GM21723 (cell line): ENCODE measurements around the gene MESP1.
A peak's percentile ranks its signal among the peaks of the same experiment; 100 is the strongest.
"Not testable (repeated sequence)": the region's sequence is repeated elsewhere in the genome, so short reads cannot be mapped to it uniquely, and the experiment has no call there.

ENCODE experiments used
- ATAC-seq: cut with Tn5 transposase; IDR thresholded peaks from one replicate; pipeline ENCODE4 v1.9.1; 2021; ENCODE audit warnings: mild to moderate bottlenecking, moderate library complexity; ENCODE audit not compliant: unreplicated experiment

The MESP1 gene, protein sequence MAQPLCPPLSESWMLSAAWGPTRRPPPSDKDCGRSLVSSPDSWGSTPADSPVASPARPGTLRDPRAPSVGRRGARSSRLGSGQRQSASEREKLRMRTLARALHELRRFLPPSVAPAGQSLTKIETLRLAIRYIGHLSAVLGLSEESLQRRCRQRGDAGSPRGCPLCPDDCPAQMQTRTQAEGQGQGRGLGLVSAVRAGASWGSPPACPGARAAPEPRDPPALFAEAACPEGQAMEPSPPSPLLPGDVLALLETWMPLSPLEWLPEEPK

DNA sequence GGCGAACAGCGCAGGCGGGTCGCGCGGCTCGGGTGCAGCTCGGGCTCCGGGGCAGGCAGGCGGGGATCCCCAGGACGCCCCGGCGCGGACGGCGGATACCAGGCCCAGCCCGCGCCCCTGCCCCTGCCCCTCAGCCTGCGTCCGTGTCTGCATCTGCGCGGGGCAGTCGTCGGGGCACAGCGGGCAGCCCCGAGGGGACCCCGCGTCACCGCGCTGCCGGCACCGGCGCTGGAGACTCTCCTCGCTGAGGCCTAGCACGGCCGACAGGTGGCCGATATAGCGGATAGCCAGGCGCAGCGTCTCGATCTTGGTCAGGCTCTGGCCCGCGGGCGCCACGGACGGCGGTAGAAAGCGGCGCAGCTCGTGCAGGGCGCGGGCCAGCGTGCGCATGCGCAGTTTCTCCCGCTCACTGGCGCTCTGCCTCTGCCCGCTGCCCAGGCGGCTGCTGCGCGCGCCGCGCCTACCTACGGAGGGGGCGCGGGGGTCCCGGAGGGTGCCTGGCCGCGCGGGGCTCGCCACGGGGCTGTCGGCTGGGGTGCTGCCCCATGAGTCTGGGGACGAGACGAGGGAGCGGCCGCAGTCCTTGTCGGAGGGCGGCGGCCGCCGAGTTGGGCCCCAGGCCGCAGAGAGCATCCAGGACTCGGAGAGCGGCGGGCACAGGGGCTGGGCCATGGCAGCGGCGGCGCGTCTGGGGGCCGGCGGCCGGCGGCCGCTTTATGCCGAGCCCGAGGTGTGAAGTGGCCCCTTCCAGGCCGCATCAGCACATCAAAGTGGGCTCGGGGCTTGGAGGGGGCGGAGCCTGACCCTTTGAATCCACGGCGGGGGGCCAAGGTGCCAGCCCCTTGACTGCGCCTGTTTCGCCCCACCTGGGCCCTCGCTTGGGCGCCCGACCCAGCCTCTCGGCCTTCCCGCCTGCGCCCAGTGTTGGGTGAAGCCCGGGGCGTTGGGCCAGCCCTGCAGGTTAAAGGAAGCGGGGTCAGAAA is at the start of gene MESP1:
TSS of gene MESP1 (minus strand) at position 690 of the 983 bp plus-strand sequence. CDS start at position 672, 18 bp downstream.
- peak; percentile 93 for ATAC-seq

DNA sequence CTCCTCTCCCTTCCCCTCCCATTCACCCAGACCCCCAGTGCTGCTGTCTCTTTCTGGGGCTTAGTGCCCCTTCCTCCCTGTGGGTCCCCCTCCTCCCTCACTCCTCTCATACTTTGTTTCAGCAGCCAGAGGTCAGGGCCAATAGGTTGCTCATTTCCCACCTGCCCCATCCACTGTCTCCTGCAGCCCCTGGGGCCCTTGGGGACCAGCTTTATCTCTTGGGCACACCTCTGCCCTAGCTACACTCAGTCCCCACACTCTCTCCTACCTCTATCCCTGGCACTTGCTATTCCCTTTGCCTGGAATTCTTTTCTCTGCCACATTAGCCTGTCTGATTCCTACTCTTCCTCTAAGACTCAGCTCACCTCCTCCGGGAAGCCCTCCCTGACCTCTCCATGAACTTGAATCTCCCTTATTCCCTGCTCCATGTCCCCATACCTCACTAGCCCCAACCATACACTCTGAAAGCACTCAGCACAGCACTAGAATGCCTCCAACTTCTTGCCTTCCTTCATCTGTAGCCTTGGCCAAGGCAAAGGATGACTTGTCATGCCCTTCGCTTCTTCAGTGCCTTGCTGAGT is 49.0 kb upstream of the MESP1 start:
- no peak for ATAC-seq

DNA sequence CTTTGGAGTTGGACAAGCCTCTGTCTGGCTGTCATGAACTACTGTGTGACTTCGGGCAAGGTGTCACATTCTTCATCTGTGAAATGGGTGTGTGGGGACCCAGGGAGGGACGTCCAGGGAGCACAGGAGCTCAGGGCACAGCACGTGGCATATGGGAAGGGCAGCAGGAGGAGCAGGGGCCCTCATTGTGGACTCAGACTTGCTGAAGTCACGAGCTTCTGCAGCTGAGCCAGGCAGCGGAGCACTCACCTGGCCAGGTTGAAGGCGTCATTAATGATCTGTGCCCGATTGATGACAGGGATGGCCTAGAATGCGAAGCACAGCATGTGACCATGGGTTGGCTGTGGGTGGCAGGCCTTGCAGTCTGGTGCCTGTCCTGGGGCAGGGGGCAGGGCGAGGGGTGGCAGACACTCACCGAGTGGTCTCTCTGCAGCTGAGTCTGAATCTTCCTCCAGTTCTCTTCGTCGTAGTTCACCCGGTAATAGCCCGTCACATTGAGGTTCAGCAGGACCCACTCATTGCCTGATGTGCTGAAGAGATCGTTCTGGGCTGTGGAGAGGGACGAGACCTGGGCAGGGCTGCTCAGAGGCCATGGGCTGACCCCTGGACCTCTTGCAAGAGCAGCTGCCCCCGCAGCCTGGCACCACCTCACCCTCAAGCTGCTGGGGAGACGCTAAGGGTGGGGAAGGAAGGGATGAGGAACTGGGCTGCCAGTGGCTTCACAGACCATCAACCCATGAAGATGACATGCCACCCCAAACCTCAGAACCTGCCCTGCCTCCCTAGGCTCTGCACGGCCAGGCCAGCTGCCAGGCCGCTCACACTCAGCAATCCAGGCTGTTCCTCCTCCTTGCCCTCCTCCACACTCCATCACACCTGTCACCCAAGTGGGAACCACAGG is 48.2 kb upstream of the MESP1 start:
- ATAC-seq, result no peak

DNA sequence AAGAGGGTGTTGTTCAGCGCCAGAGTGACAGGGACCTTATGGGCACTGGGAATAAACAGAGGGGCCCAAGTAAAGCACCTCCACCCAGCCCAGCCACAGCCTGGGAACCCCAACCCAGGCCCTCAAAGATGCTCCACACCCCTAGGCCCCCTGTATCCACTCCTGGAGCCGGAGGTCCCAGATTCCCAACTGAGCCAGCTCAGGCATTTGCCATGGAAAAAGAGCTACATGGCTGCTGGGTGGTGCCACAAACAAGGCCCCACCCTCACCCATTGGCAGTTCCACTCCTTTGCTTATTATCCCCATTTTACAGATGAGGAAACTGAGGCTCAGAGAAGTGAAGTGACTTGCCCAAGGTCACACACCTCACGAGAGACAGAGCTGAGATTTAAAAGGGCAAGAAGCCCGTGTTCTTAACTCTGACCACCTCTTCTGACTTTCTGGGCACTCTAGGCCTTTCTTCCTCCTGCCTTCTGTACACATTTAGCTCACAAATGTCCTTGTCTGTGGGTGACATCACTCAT is 46.7 kb upstream of the MESP1 start:
- ATAC-seq, result no peak

DNA sequence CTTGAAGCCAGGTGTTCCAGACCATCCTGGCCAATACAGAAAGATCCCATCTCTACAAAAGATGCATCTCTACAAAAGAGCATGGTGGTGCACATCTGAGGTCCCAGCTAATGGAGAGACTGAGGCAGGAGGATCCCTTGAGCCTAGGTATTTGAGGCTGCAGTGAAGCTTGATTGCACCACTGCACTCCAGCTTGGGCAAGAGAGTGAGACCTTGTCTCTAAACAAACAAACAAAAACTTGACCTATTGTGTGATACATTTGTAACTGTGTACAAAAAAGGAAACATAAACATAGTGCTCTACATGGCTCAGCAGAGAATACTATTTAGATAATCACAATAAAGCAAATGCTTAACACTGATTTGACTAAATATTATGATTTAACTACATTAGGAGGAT is 44.9 kb upstream of the MESP1 start:
- no peak for ATAC-seq

DNA sequence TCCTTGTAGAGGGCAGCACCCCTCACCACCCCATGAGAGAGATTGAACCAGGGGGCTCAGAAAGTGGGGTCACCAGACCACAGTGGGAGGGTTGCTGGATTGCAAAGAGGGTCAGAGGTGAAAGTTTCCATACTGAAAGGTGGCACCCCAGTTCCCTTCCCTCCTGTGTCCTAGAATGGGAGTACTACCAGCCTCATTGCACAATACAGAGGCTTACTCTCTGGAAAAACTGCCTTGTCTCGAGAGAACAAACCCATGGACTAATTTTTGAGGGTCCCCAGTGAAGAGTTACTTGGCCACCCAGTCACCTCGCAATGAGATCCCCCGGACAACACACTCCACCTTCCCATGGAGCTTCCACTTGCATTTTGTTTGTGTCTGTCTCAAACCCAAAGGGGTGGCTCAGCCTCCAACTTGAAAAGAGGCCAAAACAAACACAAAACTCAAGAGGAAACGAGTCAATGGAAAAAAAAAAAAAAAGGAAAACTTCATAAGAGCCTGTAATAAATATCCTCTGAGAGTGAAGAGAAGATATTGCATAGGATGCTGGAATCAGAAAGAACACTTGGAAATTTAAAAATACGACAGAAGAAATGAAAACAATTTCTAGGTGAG is 43.7 kb upstream of the MESP1 start:
- no peak for ATAC-seq

DNA sequence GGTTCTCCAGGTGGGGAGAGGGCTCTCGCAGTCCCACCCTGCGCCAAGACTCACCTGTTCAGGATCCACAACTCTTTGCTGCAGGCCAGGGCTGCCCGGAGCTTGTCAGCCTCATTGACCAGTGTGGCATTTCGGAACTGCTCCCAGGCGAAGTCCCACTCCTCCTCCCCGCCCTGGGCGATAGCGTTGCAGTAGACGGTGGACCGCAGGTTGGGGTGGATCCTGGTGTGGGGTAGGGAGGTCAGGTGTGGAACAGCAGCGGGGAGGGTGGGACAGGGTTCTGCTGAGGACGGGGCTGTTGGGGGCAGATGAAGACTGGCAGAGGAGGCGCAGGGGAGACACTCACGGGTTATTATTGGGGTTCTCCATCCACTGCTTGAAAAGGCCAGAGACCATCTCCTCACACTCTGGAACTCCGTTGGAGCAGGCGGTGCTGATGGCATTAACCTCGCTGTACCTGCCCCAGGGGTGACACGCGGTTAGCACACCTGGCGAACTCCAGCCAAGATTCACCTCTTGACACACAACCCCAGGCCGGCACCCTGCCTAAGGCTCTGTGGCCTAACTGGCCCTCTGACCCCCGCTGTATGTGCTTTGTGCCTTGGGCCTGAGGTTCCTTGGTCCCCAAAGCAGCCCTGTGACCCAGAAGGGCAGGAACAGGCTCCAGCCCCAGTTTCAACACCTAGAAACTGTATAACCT is 41.2 kb upstream of the MESP1 start:
- ATAC-seq, result no peak

DNA sequence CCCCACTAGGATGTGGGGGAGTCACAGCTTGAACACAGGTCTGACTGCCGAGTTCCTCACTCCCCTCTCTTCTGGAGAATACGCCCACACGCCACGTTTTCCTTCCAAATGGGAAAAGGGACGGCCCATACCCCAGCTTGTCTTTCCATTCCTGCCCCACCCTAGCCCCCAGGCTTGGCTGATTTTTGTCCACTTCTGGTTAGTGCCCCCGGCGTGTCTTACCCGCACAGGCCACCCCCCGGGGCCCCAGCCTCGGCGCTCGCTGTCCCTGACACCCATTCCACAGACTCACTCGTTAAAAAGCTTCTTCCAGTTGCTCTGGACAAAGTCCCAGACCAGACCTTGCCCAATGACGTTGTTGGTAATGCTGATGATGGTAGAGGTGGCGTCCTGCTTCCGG is 39.6 kb upstream of the MESP1 start:
- ATAC-seq, result no peak

DNA sequence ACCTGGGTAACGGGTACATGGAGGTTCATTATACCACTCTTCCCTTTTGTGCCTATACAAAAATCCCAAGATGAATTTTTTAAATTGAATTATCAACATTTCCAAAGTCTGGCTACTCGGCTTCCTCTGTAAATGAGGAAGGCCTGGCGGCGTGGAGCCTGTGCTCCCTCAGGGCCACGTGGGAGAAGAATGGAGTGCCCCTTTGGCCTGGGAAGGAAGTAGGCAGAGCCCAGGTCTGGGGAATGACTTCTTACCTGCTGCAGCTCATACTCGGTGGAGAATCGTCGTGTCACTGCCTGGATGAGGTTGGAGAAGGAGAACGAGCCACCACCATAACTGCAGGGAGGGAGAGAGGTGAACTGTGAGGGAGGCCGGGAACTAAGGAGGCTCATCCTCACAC is 39.2 kb upstream of the MESP1 start:
- ATAC-seq, result no peak

DNA sequence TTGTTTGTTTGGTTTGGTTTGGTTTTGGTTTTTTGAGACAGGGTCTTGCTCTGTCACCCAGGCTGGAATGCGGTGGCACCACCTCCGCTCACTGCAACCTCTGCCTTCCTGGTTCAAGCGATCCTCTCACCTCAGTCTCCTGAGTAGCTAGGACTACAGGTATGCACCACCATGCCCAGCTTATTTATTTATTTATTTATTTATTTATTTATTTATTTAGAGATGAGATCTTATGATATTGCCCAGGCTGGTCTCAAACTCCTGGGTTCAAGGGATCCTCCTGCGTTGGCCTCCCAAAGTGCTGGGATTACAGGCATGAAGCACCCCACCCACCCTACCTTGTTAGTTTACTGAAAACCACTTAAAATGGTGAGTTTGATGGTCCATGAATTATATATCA is 37.5 kb upstream of the MESP1 start:
- ATAC-seq, result not testable (repeated sequence)

DNA sequence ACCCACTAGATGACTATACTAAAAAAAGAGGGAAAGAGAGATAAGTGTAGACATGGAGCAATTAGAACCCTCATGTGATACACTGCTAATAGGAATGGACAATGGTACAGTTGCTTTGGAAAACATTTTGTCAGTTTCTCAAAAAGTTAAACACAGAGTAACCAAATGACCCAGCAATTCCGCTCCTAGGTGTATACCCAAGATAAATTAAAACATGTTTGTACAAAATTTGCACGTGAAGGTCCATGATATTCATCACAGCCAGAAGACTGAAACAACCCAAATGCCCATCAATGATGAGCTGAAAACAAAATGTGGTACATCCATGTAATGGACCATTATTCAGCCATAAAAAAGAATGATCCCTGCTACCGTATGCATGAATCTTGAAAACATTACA is 36.9 kb upstream of the MESP1 start:
- ATAC-seq, result no peak

DNA sequence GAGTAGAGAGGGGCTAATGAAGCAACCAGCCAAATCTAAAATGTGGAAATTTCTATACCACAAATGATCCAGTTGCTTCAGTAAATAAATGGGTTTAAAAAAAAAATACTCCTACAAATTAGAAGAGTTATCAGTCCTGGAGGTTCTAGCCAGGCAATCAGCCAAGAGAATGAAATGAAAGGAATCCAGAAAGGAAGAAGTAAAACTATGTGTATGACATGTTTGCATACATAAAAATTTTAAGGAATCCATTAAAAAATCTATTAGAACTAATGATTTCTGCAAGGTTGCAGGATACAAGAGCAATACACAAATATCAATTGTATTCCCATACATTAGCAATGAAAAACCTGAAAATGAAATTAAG is 34.7 kb upstream of the MESP1 start:
- no peak for ATAC-seq

DNA sequence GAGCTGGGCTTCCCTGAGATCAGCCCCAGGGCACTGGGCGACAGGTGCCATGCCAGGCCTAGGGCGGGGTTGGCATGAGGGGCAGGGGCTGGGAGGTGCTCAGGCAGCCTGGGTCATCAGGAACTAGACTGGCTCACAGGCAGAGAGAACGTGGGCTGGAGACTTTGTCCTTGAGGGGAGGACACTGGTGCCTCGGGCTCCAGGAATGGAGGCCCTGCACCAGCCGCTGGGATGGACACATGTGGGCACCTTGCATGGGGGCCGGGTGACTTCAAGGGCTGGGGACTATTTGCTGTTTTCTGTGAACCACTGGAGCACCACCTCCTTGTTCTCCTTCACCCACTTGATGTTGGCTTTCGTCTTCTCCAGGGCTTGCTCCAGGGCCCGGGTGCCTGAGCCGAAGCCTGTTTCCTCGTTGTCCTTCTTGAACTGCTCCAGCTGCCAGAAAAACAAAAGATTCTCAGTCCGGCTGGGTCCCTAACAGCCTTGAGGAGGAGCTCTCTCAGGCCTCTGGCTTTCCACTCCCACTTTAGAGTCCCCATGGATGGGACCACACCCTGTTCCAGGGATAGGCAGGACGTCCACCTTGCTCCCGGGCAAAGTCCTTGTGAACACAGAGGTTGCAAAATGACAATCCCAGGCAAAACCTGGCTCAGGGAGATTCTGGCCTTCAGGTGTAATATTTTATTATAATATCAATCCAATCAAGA is 34.2 kb upstream of the MESP1 start:
- ATAC-seq, result no peak

DNA sequence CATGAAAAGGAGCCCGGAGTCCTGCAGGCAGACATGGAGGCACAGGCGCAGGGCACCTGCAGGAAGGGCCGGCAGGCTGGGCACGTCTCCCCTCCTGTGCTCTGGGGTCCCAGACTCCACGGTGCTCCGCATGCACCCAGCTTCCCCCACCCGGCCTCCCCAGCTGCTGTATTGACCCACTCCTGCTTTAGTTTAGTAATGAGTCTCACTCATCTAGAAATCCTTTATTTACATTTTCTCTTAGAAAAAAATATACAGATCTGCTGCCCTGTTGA is 33.6 kb upstream of the MESP1 start:
- no peak for ATAC-seq

DNA sequence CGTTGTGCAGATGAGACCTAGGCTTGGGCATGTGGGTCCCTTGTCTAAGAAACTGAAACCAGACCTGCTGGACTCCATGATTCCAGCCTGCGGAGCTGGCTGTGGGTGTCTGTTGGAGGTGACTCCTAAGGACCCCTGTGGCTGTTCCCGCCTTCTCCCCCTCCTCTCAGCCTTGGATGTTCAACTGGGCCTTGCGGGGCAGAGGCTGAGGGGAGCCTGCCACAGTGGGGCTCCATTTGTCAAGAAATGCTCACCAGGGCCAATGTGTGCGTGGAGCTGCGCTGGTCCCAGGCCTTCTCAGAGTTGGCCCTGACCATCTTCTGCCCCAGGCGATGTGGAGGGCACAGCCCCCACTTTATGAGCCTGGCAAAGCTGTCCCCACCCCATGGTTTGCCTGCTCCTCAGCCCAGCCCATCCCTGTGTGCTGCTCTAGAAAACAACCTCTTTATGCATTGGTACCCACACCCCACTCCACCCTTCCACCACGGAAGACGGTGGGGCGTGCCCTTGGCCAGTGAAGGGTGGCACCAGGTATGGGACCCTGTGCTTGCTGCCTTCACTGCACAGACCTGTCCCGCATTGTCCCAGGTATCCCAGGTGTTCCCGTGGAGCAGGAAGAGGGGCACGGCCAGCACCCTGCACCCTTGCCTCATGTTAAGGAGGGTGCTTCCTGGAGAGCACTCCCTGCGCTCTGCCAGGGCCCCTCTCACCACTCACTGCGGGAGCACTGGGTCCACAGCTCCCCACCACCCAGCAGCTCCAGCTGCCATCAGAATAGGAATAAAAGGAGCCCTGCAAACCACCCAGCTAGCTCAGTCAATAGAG is 33.0 kb upstream of the MESP1 start:
- no peak for ATAC-seq

DNA sequence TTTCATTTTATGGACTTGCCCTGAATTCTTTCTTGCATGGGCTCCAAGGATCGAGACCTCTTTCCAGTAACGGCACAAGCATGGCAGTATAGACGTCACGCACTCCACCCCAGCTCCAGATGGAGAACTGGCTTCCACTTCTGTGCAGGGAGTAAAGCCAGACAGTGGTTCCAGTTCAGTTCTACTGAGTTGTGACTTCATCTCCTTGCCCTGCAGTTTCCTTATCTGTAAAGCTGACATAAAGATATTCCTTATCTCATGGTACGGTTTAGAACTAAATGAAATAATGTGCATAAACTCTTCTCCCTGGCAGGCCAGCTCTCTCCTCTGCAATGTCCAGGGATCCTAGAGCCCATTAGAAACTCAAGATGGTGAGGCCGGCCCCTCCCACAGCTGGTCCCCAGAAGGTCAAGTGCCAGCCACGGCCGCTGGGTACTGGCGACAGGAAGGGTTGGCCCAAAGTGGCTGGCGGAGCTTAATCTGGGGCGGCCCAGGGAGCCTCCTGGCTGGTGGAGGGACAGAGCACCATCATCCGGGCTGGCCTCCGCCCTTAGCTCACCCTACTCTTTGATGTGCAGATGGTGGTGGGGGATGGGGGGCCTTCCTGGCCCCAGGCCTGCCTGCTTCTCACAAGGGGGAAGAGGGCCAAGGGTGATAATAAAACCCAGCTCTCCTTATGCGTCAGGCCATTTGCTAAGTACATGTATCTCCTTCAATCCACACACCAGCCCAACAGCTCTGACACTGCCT is 32.2 kb upstream of the MESP1 start:
- no peak for ATAC-seq

DNA sequence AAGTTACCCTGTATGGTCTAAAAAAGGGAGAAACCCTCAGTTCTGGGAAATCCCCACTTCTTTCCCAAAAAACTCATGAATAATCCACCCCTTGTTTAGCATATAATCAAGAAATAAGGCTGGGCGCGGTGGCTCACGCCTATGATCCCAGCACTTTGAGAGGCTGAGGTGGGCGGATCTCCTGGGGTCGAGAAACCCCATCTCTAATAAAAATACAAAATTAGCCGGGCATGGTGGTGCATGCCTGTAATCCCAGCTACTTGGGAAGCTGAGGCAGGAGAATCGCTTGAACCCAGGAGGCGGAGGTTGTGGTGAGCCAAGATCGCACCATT is 31.5 kb upstream of the MESP1 start:
- ATAC-seq, result not testable (repeated sequence)
